K562 (cell line): ENCODE results near the gene SPINK4. TPM values are rescaled to one million over a fixed set of nuclear protein-coding genes. Genes with fewer than 3 reads are reported as not detected.

ENCODE experiments used
- CBX2 ChIP-seq: fragments of 200-600 bp; sonication (generic); IDR thresholded peaks from one replicate; pipeline ENCODE4 v1.6.1; 2012; ENCODE audit warnings: mild to moderate bottlenecking, low read length, inconsistent platforms; ENCODE audit not compliant: insufficient read depth, poor library complexity, severe bottlenecking
- ESRRB ChIP-seq: fragments of 250-450 bp; sonication (Bioruptor Pico); IDR thresholded peaks from 2 replicates; pipeline ENCODE4 v1.5.0; 2020; ENCODE audit warnings: mild to moderate bottlenecking, moderate library complexity, borderline replicate concordance
- GABPA ChIP-seq: fragments of 200-800 bp; sonication (Bioruptor generic); conservative IDR thresholded peaks from 2 replicates; pipeline ENCODE4 v1.6.1; 2016; ENCODE audit warnings: low read depth, missing genetic modification characterization, missing compliant biosample characterization
- GMEB1 ChIP-seq: fragments of 250-450 bp; sonication (Bioruptor Pico); IDR thresholded peaks from 2 replicates; pipeline ENCODE4 v1.4.0; 2020; ENCODE audit warnings: mild to moderate bottlenecking
- JUN ChIP-seq, 2 experiments: sonication (generic) in 1 of 2; formaldehyde crosslinking in 1 of 2; IDR thresholded peaks; 2 replicates each; pipeline versions ENCODE4 v1.6.1 to v1.8.0; 2012 to 2022; ENCODE audit warnings: borderline replicate concordance in 2 of 2, mild to moderate bottlenecking in 2 of 2, improper control_type of control experiment in 1 of 2, low read depth in 1 of 2, low read length in 1 of 2, missing genetic modification reagents in 1 of 2
- SOX6 ChIP-seq: fragments of 450-650 bp; IDR thresholded peaks from 2 replicates; pipeline ENCODE4 v1.6.1; 2014; ENCODE audit warnings: mild to moderate bottlenecking
- TAF9B ChIP-seq: fragments of 450-650 bp; IDR thresholded peaks from 2 replicates; pipeline ENCODE4 v1.6.1; 2018; ENCODE audit warnings: mild to moderate bottlenecking; ENCODE audit not compliant: partially characterized antibody
- THRB ChIP-seq: fragments of 450-650 bp; formaldehyde crosslinking; conservative IDR thresholded peaks from 2 replicates; pipeline ENCODE4 v1.4.0; 2022; ENCODE audit warnings: mild to moderate bottlenecking, missing genetic modification characterization
- YBX1 ChIP-seq: fragments of 450-650 bp; IDR thresholded peaks from 2 replicates; pipeline ENCODE4 v1.7.1; 2016; ENCODE audit warnings: mild to moderate bottlenecking
- ZNF511 ChIP-seq: sonication (generic); formaldehyde crosslinking; IDR thresholded peaks from 2 replicates; pipeline ENCODE4 v1.8.0; 2022; ENCODE audit warnings: mild to moderate bottlenecking, missing genetic modification reagents
- ZNF584 ChIP-seq: fragments of 200-800 bp; sonication (Bioruptor generic); IDR thresholded peaks from 2 replicates; pipeline ENCODE4 v1.6.1; 2016; ENCODE audit warnings: low read depth, mild to moderate bottlenecking, missing genetic modification characterization, missing compliant biosample characterization
- ZNF830 ChIP-seq: fragments of 250-450 bp; sonication (Bioruptor Pico); IDR thresholded peaks from 2 replicates; pipeline ENCODE4 v1.5.0; 2021; ENCODE audit warnings: mild to moderate bottlenecking
- polyA plus RNA-seq, 8 experiments: library from polyadenylated mRNA; depleted of rRNA in 4 of 8; stranded (reverse) in 5 of 8; unstranded in 3 of 8; fragments of >200 nt; fragmentation: Nextera tagmentation in 2 of 8; fragmentation: Illumina TruSeq in 1 of 8; extraction: Ambion mirVana in 2 of 8; extraction: Trizol in 1 of 8; gene quantifications; 2 replicates each; pipeline versions ENCODE4 v1.2.1 to v1.2.3, GENCODE V29; 2011 to 2014; ENCODE audit warnings: inconsistent platforms in 1 of 8, missing spikeins in 1 of 8
- total RNA-seq, 7 experiments: library from RNA; depleted of rRNA in 6 of 7; stranded (reverse); fragments of >200 nt in 6 of 7; fragmentation: Illumina TruSeq in 2 of 7; extraction: Trizol in 2 of 7; gene quantifications; 2 replicates each; pipeline versions ENCODE4 v1.2.1 to v1.2.3, GENCODE V29; 2011 to 2021; ENCODE audit warnings: low replicate concordance in 1 of 7
- TF ChIP-seq, protein P1 (sequence below): fragments of 450-650 bp; formaldehyde crosslinking; IDR thresholded peaks from 2 replicates; pipeline ENCODE4 v1.4.0; 2020; ENCODE audit warnings: mild to moderate bottlenecking
- TF ChIP-seq, protein P2 (sequence below): fragments of 150-350 bp; conservative IDR thresholded peaks from 2 replicates; pipeline ENCODE4 v1.6.1; 2014; ENCODE audit warnings: low read length

SPINK4 gene
- total and polyA plus RNA-seq, 9 of the 15 experiments (the other 6 are each of a cell fraction or from before 2014, with no cell fraction given), result 0.74 to 5.5 (median 2.1) TPM; not detected in 2

DNA sequence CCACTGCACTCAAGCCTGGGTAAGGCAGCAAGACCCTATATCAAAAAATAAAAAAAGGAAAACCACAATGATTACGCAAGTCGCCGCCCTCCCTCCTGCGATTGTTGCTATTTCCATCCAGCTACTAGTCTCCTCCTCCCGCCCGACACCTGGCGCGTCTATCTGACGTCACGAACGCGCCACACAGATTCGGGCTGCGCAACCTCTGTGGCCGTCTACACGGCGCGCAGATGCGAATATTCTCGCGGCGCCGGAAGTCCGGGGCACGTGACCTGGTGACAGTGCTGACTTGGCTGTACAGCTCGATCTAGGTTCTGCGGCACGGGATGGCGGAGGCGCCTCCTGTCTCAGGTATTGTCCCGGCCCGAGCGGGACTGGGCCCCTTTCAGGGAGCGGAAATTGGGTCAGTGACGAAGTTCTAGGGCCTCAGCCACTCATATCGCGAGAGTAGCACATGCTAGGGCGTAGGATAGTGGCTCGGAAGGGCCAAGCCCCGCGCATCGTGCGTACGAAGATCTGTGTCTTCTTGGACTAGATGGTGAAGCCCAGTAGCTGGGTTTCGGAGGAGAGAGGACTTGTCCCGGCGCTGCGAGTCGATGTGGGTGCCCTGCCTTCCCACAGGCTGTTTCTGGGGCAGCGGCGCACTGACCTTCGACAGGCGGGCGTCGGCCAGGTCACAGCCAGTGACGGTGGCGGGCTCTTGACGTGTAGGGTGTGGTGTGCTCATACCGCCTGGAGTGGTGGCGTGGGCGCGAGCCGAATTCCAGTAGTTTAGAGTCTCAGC is 50.5 kb downstream of the SPINK4 start, which contains the start of gene NFX1 (continued):
- no peak for TF ChIP-seq JUN (IDR thresholded peaks at IDR 0.05; ENCODE audit: borderline replicate concordance, low read depth, low read length)
- TF ChIP-seq JUN (CRISPR knock-in tag; IDR thresholded peaks at IDR 0.05; ENCODE audit: borderline replicate concordance), result no peak
- TF ChIP-seq, protein P1, sequence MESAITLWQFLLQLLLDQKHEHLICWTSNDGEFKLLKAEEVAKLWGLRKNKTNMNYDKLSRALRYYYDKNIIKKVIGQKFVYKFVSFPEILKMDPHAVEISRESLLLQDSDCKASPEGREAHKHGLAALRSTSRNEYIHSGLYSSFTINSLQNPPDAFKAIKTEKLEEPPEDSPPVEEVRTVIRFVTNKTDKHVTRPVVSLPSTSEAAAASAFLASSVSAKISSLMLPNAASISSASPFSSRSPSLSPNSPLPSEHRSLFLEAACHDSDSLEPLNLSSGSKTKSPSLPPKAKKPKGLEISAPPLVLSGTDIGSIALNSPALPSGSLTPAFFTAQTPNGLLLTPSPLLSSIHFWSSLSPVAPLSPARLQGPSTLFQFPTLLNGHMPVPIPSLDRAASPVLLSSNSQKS (CRISPR knock-in tag), result no peak
- TF ChIP-seq, protein P2, sequence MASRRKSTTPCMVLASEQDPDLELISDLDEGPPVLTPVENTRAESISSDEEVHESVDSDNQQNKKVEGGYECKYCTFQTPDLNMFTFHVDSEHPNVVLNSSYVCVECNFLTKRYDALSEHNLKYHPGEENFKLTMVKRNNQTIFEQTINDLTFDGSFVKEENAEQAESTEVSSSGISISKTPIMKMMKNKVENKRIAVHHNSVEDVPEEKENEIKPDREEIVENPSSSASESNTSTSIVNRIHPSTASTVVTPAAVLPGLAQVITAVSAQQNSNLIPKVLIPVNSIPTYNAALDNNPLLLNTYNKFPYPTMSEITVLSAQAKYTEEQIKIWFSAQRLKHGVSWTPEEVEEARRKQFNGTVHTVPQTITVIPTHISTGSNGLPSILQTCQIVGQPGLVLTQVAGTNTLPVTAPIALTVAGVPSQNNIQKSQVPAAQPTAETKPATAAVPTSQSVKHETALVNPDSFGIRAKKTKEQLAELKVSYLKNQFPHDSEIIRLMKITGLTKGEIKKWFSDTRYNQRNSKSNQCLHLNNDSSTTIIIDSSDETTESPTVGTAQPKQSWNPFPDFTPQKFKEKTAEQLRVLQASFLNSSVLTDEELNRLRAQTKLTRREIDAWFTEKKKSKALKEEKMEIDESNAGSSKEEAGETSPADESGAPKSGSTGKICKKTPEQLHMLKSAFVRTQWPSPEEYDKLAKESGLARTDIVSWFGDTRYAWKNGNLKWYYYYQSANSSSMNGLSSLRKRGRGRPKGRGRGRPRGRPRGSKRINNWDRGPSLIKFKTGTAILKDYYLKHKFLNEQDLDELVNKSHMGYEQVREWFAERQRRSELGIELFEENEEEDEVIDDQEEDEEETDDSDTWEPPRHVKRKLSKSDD, result no peak
- TF ChIP-seq CBX2, result no peak
- no peak for TF ChIP-seq ZNF584
- TF ChIP-seq ESRRB (CRISPR knock-in tag), result no peak
- TF ChIP-seq ZNF830 (CRISPR knock-in tag), result peak; percentile 40; the same call in 1 of the 2 replicates
- TF ChIP-seq ZNF511 (CRISPR knock-in tag), result peak; percentile 31; the same call in 1 of the 2 replicates
- TF ChIP-seq THRB (CRISPR knock-in tag), result no peak
- TF ChIP-seq SOX6, result peak; percentile 56; the same call in 1 of the 2 replicates
- TF ChIP-seq GMEB1 (CRISPR knock-in tag), result peak; percentile 66
- no peak for TF ChIP-seq YBX1
- peak; percentile 93 for TF ChIP-seq GABPA
- TF ChIP-seq TAF9B, result peak; percentile 78
